Measurements from ENCODE around the gene TAOK1.

DNA sequence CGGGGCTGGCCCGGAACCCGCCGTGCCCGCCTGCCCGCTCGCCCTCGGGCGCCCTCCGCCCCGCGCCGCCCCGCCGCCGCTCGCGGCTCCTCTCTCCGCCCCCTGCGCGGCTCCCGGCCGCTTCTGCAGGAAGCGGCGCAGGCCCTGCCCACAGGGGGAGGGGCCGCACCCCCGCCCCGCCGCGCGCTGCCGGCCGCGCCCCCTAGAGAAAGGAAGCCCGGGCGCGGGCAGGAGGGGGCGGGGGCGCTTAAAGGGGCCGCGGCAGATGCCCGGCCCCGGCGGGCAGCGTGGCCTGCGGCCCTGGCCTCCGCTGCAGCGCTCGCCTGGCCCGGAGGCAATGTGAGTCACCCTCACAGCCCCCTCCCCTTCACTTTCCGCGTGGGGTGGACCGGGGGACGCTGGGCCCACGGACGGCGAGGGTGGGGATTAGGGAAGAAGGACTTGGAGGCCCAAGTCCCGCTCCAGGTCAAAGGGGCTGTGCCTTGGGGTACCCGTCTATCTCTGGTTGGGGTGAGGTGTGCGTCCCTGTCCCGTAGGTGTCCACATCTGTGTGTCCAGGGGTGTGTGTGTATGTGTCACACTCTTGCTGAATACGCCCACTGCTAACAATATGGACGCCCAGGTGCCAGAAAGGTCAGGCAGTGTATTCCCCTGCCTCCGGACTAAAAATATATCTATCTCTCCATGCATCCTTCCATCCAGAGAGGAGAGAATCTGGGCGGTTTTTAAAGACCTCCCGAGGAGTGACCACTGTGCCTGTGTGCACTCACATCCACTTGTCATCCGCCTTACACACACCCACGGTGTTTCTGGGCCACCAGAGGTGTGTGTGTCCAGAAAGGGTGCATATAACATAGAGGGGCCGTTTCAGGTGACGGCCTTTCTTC, 199.6 kb downstream of the TAOK1 start, which contains the start of gene GIT1:
- peak; percentile 46 to 62 for TF ChIP-seq POLR2A (IDR thresholded peaks at IDR 0.05)
- TF ChIP-seq, protein P1, sequence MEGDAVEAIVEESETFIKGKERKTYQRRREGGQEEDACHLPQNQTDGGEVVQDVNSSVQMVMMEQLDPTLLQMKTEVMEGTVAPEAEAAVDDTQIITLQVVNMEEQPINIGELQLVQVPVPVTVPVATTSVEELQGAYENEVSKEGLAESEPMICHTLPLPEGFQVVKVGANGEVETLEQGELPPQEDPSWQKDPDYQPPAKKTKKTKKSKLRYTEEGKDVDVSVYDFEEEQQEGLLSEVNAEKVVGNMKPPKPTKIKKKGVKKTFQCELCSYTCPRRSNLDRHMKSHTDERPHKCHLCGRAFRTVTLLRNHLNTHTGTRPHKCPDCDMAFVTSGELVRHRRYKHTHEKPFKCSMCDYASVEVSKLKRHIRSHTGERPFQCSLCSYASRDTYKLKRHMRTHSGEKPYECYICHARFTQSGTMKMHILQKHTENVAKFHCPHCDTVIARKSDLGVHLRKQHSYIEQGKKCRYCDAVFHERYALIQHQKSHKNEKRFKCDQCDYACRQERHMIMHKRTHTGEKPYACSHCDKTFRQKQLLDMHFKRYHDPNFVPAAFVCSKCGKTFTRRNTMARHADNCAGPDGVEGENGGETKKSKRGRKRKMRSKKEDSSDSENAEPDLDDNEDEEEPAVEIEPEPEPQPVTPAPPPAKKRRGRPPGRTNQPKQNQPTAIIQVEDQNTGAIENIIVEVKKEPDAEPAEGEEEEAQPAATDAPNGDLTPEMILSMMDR (IDR thresholded peaks at IDR 0.05) = no peak

Measured in adrenal gland (tissue), 5 donors.